Peyer's patch (tissue), 4 donors: ENCODE data around the gene MED15. TPM values are rescaled to one million over a fixed set of nuclear protein-coding genes. Genes with fewer than 3 reads are reported as not detected.

Experiments used
- DNase-seq, 3 donors: peaks; one replicate each; pipeline ENCODE4 v3.0.0-alpha.2; 2017 to 2019
- H3K27ac ChIP-seq, 4 donors: fragments of 200-600 bp; sonication (generic); one replicate each; pipeline ENCODE4 v1.5.1; 2016 to 2019
- H3K27me3 ChIP-seq, 2 donors: fragments of 200-600 bp; sonication (generic); one replicate each; pipeline ENCODE4 v1.5.1; 2019
- H3K36me3 ChIP-seq, 3 donors: fragments of 200-600 bp; sonication (generic); one replicate each; pipeline ENCODE4 v1.5.1; 2016 to 2019
- H3K4me1 ChIP-seq, 4 donors: fragments of 200-600 bp; sonication (generic); one replicate each; pipeline ENCODE4 v1.5.1; 2016 to 2019
- H3K4me3 ChIP-seq, 4 donors: fragments of 200-600 bp; sonication (generic); 1 replicate in 3 of 4; 2 replicates in 1 of 4; pipeline ENCODE4 v1.5.1; 2016 to 2019; ENCODE audit warnings: mild to moderate bottlenecking in 1 of 4
- H3K9me3 ChIP-seq, 4 donors: fragments of 200-600 bp; sonication (generic); one replicate each; pipeline ENCODE4 v1.5.1; 2016 to 2019; ENCODE audit warnings: mild to moderate bottlenecking in 1 of 4
- CTCF ChIP-seq, 6 experiments: fragments of 450-650 bp in 4 of 6; fragments of 200-600 bp in 2 of 6; sonication (generic) in 1 of 6; IDR thresholded peaks; one replicate each; pipeline ENCODE4 v1.5.1; 2017 to 2019; ENCODE audit warnings: antibody characterized with exemption in 6 of 6, mild to moderate bottlenecking in 3 of 6, moderate library complexity in 1 of 6
- POLR2A ChIP-seq, 2 donors: fragments of 450-650 bp; IDR thresholded peaks; one replicate each; pipeline ENCODE4 v1.5.1; 2017; ENCODE audit warnings: antibody characterized with exemption in 2 of 2, mild to moderate bottlenecking in 2 of 2, moderate library complexity in 2 of 2
- total RNA-seq, 4 donors: library from RNA; depleted of rRNA; stranded (reverse); fragments of >200 nt; gene quantifications; one replicate each; pipeline ENCODE4 v1.1.0, GENCODE V29; 2016

MED15 gene
- total RNA-seq, 4 donors from 2014 or later: 115 to 215 (median 161) TPM

- TF ChIP-seq CTCF (IDR thresholded peaks at IDR 0.05) (no peak), POLR2A (IDR thresholded peaks at IDR 0.05) (no peak)
- Histone ChIP-seq H3K27ac (no peak overlapping the region), H3K4me3 (no peak overlapping the region), H3K4me1 (peaks cover 4 to 42% (median 12%) of the 10 kb centered on the region in 4 donors), H3K36me3 (peaks cover 0 to 14% (median 0%) of the 10 kb centered on the region in 3 donors), H3K9me3 (no peaks in the 10 kb centered on the region), H3K27me3 (no peaks in the 10 kb centered on the region)
- DNase-seq: no peak
Measured at GRCh38 chr22:20511578-20512229, 4.3 kb downstream of the MED15 start.

- Histone ChIP-seq H3K4me1 (peaks cover 0 to 25% (median 3%) of the 10 kb centered on the region in 4 donors), H3K9me3 (no peaks in the 10 kb centered on the region), H3K4me3 (no peak overlapping the region), H3K27me3 (no peaks in the 10 kb centered on the region), H3K36me3 (peaks cover 0 to 29% (median 0%) of the 10 kb centered on the region in 3 donors), H3K27ac (no peak overlapping the region)
- TF ChIP-seq POLR2A (IDR thresholded peaks at IDR 0.05): no peak
- no peak for TF ChIP-seq CTCF (IDR thresholded peaks at IDR 0.05)
- DNase-seq: no peak
Measured at GRCh38 chr22:20514658-20515406, 7.4 kb downstream of the MED15 start.

GRCh38 chr22:20516399-20516798 is 9.0 kb downstream of the MED15 start:
- no peak for DNase-seq
- Histone ChIP-seq H3K4me3 (no peak overlapping the region), H3K4me1 (peaks cover 0 to 10% (median 1%) of the 10 kb centered on the region in 4 donors), H3K27me3 (no peaks in the 10 kb centered on the region), H3K27ac (no peak overlapping the region), H3K36me3 (peaks cover 0 to 39% (median 0%) of the 10 kb centered on the region in 3 donors), H3K9me3 (no peaks in the 10 kb centered on the region)
- TF ChIP-seq POLR2A (IDR thresholded peaks at IDR 0.05) (no peak), CTCF (IDR thresholded peaks at IDR 0.05) (no peak)

GRCh38 chr22:20517422-20517821 is 10.0 kb downstream of the MED15 start:
- no peak for DNase-seq

More at GRCh38 chr22:20517422-20517821, 10.0 kb downstream of the MED15 start:
- Histone ChIP-seq H3K27ac (peak overlapping the region in 1 of 4 donors; percentile 1), H3K36me3 (peaks cover 0 to 39% (median 0%) of the 10 kb centered on the region in 3 donors), H3K9me3 (no peaks in the 10 kb centered on the region), H3K4me1 (peaks cover 0 to under 1% (median 0%) of the 10 kb centered on the region in 4 donors), H3K27me3 (no peaks in the 10 kb centered on the region), H3K4me3 (no peak overlapping the region)
- TF ChIP-seq POLR2A (IDR thresholded peaks at IDR 0.05): no peak
- no peak for TF ChIP-seq CTCF (IDR thresholded peaks at IDR 0.05)
